ENCODE measurements around the gene ACOT7.
A peak's percentile ranks its signal among the peaks of the same experiment; 100 is the strongest.
"Not testable (repeated sequence)": the region's sequence is repeated elsewhere in the genome, so short reads cannot be mapped to it uniquely, and the experiment has no call there.

Gene ACOT7

DNA sequence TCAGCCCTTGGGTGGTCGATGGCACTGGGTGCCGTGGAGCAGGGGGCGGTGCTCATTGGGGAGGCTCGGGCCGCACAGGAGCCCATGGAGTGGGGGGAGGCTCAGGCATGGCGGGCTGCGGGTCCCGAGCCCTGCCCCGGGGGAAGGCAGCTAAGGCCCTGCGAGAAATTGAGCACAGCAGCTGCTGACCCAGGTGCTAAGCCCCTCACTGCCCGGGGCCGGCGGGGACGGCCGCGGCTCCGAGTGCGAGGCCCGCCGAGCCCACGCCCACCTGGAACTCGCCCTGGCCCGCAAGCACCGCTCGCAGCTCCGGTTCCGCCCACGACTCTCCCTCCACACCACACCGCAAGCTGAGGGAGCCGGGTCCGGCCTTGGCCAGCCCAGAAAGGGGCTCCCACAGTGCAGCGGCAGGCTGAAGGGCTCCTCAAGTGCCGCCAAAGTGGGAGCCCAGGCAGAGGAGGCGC is 2.2 kb upstream of the ACOT7 start:
- DNase-seq = not testable (repeated sequence)

DNA sequence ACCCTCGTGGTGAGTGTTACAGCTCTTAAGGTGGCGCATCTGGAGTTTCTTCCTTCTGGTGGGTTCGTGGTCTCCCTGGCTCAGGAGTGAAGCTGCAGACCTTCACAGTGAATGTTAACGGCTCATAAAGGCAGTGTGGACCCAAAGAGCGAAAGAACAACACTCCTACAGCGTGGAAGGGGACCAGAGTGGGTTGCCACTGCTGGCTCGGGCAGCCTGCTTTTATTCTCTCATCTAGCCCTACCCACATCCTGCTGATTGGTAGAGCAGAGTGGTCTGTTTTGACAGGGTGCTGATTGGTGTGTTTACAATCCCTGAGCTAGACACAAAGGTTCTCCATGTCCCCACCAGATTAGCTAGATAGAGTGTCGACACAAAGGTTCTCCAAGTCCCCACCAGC is 1.6 kb upstream of the ACOT7 start:
- DNase-seq = not testable (repeated sequence)

DNA sequence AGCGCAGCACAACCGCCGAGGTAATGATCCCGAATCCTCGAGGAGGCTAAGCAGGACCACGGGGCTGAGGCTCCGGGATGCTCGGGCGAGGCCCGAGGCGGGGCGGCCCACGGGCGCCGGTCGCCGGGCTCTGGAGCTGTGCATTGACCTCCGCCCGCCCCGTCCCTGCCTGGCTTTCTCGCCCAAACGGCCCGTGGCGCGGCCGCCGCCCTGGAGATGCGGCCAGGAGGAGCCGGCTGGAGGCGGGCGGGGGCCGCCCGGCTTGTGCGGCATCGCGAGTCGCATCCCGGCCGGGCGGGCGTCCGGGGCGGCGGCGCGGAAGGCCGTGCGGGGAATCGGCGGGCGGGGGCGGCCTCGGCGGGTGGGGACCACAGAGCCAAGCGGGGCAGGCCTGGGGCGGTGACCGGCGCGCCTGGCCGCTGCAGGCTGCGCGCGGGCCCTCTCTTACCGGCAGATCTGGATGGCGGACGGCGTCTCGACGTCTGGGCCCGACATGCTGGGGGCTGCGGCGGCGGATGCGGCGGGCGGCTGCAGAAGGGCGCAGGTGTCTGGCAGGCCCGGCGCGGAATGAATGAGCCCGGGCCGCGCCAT is 663 bp downstream of the ACOT7 start:
- no peak for DNase-seq

DNA sequence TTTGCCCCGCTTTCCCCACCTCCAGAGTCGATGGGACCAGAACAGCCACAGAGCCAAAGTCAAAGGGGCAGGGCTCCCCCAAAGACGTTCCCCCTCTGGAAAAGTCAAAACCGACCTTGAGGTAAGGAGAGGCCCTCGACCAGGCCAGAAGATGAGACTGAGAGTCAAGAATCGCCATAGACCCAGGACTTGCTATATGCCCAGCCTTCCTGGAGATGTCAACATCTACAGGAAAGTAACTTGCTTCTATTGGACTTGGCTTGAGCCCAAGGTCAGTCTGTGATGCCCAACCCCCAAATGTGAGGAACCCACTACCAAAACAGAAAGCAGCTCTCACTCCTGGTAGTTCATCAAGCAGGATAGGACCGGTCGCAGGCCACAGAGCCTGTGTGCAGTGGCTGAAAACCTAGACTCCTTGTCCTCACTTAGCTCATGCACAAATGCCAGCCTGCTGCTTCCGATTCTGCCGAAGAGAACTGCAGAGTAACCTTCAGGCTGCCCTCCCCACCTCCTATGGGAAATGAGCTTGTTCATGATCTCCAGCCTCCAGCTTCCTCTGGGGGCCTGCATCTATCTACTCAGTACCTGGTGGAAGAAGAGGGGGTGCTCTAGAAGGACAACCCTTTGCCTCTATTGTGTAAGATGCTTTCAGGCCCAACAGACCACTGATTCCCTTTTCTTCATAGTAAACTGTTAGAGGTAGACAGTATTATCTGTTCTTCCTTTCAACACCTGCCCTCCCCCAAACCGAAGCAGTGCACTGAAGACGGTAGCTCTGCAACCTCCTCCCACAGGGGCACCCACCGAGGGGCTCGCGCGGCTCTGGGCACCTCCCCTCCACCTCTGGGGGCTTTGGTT is 1.4 kb downstream of the ACOT7 start:
- DNase-seq = no peak

DNA sequence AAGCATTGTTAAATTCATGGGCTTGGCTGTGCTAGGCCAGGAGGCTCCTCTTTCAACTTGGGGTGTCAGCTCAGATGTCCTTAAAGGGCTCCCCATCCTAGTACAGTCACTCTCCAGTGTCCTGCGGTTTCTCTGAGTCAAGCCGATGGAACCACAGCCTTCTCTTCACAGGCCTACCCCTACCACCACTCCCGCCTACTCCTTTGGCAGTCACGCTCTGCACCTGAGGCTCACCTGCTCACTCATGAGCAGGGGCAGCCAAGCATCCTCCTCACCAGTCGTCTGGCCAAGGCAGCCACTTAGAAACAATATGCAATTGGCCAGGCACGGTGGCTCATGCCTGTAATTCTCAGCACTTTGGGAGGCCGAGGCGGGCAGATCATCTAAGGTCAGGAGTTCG is 3.6 kb downstream of the ACOT7 start:
- DNase-seq = no peak

DNA sequence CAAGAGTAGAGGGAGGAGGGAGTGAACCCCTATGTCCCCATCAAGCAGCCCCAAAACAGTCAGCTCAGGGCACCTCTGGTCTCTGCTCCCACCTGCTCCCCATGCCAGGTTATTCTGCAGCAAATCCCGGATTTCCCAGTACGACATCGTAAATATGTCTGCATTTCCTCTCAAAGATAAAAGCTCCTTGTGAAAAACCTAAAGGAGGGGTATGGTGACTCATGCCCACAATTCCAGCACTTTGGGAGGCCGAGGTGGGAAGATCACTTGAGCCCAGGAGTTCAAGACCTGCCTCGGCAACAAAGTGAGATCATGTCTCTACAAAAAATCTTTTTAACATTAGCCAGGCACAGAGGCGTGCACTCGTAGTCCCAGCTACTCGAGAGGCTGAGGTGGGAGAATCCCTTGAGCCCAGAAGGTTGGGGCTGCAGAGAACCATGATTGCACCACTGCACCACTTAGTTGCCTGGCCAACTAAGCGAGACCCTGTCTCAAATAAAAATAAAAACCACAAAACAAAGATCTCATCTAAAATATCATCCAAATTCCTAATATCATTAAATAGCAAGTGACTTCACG is 7.1 kb downstream of the ACOT7 start:
- DNase-seq = no peak

DNA sequence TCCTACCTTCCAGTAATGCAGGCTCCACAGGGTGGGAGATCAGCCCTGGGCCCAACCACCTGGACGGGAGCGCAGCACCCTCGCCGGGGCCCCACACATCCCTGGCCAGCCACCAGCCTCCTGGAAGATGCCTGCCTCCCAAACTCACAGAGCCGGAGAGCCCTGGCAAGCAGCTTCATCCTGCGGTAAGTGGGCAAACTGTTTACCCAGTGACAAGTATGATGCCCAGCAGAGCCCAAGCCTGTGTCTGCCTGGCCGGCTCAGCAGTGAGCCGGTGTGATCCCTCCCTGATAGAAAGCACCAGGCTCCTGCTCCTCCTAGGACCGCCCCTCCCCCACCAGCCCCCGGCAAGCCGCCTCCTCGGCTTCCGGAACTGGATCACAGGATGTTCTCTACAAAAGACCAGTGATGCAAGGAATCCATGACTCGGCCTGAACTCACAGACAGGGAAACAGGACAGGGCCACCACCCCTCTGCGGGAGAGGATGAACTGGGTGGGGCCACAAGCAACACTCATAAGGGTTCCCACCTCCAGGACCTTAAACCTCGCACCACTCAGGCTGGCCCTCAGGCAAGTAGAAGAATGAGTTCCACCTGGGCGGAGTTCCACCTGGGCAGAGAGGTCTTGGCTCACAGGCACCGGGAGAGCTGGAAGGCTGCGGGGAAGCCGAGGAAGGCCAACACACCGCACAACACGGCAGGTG is 7.9 kb downstream of the ACOT7 start:
- no peak for DNase-seq

DNA sequence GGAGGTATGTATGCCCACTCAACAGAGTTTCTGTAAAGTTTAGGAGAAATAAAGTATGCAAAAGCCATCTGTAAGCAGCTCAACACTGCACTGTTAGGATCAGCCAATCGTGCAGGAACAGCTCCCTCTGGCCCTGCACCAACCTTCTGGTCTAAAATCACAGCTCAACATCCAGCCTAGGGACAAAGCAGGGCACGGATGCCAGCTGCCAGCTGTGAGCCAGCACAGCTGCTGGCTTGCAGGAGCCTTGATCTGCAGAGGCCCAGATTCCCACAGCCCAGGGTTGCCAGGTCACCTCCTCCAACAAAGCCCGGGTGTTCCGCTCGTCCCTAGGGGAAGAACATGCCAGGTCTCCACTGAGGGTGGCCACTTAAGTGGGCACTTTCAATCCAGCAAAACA is 8.6 kb downstream of the ACOT7 start:
- no peak for DNase-seq

DNA sequence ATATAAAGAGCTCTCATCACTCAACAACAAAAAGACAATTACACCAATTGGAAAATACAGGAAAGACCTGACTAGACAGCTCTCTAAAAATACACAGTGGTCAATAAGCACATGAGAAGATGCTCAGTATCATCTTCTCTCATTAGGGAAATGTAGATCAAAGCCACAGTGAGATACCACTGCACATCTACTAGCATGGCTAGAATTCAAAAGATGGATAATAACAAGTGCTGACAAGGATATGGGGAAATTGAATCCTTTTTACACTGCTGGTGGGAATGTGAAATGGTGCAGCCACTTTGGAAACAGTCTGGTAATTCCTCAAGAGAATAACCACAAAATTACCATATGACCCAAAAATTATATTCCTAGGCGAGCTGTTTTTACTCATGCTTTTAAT is 9.4 kb downstream of the ACOT7 start:
- no peak for DNase-seq

DNA sequence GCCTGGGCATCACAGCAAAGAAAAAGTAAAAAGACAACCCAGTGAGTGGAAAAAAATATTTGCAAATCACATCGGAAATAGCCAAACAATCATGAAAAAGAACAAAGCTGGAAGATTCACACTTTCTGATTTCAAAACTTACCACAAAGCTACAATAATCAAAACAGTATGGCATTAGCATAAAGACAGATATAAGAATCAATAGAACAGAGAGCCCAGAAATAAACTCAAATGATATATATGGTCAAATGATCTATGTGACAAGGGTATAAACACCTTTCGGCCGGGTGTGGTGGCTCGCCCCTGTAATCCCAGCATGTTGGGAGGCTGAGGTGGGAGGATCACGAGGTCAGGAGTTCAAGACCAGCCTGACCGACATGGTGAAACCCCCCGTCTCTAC is 13.5 kb downstream of the ACOT7 start:
- no peak for DNase-seq

DNA sequence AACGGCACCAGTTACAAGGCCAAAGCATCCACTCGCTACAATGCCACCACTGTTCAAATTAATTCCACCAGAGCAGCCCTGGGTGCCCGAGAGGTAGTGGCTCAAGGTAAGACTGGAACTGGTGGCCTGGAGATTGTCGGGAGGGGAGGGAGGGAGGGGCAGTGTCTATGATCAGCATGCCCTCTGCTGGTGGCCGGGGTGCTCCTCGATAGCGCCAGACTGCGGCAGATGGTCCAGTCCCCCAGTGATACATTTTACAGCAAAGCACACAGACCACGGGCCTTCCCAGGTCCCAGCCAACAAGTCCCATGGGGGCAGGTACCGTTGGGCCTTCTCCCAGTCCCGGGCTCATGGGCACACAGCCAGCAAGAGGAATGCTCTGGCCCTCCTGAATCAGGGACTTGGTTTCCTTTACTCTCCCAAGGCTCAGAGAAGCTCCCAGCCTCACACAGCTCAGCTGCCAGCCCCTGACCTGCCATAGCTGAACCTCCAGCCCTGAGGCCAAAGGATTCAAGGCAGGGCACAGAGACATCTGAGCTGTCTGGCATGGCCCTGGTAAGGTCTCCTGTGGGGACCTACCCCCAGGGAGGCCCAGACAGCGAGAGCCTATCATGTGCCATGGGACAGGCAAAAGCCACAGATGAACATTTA is 15.3 kb downstream of the ACOT7 start:
- no peak for DNase-seq

DNA sequence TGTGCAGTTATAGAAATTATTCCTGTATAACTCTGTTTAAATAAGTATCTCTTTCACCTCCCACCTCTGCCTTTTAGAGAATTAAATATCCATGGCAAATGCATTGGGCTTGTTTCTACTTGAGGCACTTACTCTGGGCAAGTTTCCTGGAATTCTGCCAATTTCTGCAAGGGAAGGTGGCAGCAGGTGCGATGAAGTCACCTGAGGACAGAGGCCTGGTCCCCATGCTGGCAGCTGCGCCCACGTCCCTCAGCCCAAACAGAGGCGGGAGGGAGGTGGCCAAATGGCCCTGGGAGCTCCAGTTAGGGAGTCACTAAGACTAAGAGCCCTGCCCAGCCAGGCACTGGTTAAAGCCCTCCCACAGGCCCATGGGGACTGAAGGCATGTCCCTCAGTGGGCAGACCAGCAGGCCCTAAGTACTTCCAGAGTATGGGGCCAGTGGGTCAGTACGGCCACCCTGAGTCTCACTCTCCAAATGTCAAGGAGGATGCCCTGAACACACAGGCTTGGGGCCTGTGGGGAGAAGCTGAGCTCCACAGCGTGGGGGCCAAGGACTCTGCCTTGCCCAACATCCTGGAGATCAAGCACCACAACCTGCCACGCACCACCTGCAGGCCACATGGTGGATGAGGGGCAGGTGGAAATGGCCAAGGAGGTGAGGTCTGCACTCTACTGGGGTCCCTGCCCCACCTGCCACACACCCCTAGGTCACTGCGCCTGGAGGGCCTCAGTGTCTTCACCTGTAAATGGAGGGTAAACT is 19.4 kb downstream of the ACOT7 start:
- DNase-seq = no peak

DNA sequence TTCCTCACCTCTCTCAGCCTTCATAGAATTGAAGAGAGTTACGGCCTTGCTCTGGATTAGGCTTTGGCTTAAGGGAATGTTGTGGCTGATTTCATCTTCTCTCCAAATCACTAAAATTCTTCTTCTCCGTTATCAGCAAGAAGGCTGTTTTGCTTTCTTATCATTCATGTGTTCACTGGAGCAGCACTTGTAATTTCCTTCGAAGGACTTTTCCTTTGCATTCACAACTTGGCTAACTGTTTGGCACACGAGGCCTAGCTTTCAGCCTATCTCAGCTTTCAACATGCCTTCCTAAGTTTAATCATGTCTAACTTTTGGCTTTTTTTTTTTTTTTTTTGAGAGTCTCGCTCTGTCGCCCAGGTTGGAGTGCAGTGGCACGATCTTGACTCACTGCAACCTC is 21.3 kb downstream of the ACOT7 start:
- DNase-seq = not testable (repeated sequence)

DNA sequence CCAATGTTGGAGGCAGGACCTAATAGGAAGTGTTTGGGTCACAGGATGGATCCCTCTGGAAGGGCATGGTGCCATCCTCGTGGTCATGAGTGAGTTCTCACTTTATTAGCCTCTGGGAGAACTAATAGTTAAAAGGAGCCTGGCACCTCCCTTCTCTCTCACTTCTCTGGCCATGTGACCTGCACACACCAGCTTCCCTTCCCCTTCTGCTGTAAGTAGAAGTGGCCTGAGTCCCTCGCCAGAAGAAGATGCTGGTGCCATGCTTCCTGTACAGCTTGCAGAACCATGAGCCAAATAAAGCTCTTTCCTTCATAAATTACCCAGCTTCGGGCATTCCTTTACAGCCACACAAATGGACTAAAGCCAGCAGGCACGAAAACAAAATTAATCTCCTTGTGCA is 23.6 kb downstream of the ACOT7 start:
- no peak for DNase-seq

DNA sequence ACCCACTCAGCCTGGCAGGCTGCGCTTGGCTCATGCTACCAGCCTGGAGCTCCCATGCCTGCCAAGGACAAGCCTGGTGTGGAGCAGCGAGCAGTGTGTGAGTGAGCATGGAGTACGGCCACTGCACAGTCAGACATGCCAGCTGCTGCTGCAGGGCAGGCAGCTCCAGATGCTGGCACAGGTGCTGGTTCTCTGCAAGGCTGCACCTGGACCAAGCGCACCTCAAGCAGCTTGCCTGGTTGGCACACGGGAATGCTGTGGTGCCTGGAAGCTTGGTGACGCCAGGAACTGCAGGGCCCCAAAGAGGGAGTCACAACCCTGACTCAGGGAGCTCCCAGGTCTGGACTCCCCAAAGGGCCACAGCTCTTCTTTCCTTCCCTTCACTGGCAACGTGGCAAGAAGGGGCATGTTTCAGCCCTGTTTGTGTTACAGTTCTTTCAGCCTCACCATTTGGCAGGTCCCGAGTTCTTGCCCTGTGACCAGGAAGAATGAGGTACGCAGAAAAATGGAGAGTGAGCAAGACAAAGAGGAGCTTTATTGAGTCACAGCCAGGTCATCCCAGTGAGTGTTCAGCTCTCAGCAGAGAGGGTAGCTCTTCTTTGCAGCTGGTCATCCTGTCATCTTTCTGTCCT is 26.1 kb downstream of the ACOT7 start:
- no peak for DNase-seq

DNA sequence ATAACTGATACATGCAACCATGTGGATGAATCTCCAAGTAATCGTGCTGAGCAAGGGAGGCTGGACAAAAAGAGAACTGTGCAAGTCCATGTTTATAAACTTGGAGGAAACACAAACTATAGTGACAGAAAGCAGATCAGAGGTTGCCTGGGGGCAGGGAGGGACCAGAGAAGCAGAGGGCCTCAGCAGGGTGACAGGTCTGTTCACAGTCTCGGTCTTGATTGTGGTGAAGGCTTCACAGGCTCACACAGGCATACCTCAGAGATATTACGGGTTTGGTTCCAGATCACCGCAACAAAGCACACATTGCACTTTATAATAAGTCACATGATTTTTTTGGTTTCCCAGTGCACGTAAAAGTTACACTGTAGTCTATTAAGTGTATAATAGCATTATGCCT is 28.5 kb downstream of the ACOT7 start:
- peak; percentile 25 for DNase-seq

DNA sequence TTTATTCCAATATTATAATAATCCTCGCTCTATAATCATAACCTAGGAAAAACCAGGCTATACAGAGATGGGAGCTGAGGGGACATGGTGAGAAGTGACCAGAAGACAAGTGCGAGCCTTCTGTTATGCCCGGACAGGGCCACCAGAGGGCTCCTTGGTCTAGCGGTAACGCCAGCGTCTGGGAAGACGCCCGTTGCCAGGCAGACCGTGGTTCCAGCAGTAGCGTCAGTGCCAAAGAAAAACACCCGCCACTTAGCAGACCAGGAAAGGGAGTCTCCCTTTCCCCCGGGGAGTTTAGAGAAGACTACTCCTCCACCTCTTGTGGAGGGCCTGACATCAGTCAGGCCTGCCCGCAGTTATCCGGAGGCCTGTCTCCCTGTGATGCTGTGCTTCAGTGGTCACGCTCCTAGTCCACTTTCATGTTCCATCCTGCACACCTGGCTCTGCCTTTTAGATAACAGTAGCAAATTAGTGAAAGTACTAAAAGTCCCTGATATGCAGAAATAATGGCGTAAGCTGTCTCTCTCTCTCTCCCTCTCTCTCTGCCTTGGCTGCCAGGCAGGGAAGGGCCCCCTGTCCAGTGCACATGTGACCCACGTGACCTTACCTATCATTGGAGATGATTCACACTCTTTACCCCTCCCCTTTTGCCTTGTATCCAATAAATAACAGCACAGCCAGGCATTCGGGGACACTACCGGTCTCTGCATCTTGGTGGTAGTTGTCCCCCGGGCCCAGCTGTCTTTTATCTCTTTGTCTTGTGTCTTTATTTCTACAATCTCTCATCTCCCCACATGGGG is 30.3 kb downstream of the ACOT7 start:
- not testable (repeated sequence) for DNase-seq

DNA sequence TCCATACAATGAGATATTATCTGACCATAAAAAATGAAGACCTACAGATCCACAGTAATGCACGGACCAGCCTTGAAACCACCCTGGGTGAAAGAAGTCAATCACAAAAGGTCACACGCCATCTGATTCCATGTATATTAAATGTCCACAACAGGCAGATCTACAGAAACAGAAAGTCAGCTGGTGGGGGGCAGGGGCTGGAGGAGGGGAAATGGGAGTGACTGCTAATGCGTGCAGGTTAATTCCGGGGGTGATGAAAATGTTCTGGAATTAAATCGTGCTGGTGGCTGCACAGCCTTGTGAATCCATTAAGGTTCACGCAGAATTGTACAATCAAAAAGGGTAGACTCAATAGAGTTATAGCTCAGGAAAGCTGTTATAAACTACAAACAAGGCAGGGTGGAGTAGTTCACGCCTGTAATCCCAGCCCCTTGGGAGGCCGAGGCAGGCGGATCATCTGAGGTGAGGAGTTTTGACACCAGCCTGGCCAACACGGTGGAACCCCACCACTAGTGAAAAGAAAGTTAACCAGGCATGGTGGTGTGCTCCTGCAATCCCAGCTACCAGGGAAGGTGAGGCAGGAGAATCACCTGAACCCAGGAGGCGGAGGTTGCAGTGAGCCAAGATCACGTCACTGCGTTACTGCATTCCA is 32.3 kb downstream of the ACOT7 start:
- no peak for DNase-seq

DNA sequence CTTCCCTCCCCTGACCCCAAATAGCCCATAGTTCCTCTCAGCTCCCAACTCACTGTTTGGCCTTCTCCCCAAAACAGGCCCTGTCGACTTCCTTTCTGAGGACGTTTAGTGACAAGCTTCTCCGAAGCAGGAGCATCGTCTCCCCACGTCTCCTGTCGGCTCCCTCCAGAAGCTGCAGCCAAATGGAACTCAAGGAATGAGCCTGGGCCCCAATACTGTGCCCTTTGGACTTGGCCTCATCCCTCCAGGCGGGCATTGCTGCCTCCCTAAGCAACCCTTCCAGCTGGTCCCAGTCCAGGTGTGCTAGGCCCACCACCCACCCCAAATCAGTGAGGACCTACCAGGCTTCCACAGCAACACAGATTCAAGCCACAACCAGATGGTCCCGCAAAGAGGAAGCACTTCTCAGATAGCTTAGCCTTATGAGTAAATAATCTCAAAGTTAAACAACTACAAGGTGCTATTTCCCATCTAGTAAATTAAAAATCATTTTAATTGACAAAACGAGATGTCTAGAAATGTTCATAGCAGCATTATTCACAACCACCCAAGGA is 33.0 kb downstream of the ACOT7 start:
- DNase-seq = no peak

DNA sequence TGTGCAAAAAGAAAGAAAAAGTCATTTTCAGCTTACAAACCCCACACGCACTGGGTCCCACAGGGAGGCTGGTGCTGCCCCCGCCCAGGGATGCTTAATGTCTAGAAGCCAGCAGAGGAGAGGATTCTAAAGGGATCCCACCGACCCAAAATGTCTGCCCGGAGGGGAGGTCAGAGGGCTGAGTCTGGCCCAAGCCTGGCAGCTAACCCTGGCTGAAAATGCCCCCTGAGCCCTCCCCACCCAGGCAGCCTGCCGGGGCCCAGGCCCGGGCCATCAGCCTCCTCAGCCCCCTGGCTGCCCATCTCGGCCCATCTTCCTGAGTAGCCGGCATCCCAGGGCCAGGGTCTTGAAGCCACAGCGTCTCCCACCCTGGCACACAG is 33.5 kb downstream of the ACOT7 start:
- DNase-seq = no peak

Data from stimulated activated CD4-positive, alpha-beta T cell treated with anti-CD3 and anti-CD28 coated beads, Interleukin-4, amount 100 ng/mL, for 1 hour (primary cell).